Activated CD4-positive, alpha-beta T cell treated with anti-CD3 and anti-CD28 coated beads, Interleukin-2, amount 50 U/mL, for 4 hours (primary cell): ENCODE measurements around the gene RHOXF1.
"Not testable (repeated sequence)": the region's sequence is repeated elsewhere in the genome, so short reads cannot be mapped to it uniquely, and the experiment has no call there.

Experiments
- DNase-seq, 2 experiments: peaks; one replicate each; pipeline ENCODE4 v3.0.0-alpha.2; 2020

Gene RHOXF1, protein sequence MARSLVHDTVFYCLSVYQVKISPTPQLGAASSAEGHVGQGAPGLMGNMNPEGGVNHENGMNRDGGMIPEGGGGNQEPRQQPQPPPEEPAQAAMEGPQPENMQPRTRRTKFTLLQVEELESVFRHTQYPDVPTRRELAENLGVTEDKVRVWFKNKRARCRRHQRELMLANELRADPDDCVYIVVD

DNA sequence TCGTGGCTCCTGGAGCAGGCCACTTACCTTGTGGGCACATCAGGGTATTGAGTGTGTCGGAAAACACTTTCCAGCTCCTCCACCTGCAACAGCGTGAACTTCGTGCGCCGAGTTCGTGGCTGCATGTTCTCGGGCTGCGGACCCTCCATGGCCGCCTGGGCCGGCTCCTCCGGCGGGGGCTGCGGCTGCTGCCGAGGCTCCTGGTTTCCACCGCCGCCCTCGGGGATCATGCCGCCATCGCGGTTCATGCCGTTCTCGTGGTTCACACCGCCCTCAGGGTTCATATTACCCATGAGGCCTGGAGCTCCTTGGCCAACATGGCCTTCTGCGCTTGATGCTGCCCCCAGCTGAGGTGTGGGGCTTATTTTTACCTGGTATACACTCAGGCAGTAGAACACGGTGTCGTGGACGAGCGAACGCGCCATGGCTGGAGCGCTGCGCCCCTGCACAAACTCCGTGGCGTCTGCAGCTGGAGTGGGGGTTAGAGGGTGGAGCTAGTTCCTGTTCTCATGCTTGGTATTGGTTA, at the start of gene RHOXF1:
Gene RHOXF1 (minus strand): TSS at position 476 of the 526 bp plus-strand sequence. CDS start 51 bp downstream, at position 425.
- no peak for DNase-seq

DNA sequence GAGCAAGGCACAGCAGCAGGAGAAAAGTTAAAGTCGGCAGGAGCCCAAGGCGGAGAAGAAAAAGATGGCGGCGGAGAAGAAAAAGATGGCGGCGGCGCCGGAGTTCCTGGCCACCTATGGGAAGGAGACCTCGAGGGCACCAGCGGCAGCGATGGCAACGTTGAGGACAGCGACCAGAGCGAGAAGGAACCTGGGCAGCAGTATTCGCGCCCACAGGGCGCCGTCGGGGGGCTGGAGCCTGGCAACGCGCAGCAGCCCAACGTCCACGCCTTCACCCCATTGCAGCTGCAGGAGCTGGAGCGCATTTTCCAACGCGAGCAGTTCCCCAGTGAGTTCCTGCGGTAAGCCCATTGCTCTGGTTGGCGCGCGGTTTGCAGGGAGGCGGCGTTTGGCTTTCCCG, 43.4 kb upstream of the RHOXF1 start:
- not testable (repeated sequence) for DNase-seq

DNA sequence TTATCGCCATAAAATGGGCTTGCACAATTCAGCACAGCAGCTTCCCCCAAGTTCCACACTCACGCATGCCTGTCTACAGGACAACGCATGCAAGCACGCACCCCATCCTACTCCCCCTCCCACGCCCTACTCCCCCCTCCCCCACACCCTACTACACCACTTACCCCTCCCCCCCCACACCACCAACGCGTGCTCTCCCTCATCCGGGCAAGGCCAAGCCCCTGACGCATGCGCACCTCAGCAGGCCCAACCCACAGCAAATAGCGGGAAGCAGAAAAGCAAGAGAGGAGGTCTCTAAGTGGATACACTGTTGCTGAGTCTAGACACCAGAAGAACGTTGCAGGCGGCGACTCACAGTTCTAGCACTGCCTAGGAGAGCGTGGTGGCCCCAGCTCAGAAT, 42.6 kb upstream of the RHOXF1 start, which contains the start of gene RHOXF2:
Gene RHOXF2 (plus strand): TSS at position 301 of the 400 bp plus-strand sequence. CDS start 138 bp downstream, outside the sequence.
- not testable (repeated sequence) for DNase-seq

DNA sequence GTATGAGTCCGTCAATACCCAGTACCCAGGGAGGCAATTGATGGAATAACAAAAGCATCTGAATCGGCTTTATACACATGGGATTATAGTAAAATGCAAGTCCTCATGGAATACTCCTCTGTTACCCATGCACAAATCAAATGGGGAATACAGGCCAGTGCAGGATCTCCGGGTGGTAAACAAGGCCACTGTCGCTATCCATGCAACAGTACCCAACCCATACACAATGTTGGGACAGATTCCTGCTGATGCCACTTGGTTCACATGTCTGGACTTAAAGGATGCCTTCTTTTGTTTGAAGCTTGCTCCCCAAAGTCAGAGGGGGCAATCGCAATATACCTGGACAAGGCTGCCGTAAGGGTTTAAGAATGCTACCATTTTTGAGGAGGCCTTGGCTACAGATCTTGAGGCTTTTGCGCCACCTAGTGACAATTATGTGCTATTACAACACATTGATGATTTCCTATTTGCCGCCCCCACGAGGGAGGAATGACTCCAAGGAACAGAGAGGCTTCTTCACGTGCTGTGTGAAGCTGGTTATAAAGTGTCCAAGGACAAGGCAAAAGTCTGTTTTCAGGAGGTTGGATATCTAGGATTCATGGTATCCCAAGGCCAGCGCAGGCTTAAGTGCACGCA, 34.5 kb upstream of the RHOXF1 start:
- not testable (repeated sequence) for DNase-seq

DNA sequence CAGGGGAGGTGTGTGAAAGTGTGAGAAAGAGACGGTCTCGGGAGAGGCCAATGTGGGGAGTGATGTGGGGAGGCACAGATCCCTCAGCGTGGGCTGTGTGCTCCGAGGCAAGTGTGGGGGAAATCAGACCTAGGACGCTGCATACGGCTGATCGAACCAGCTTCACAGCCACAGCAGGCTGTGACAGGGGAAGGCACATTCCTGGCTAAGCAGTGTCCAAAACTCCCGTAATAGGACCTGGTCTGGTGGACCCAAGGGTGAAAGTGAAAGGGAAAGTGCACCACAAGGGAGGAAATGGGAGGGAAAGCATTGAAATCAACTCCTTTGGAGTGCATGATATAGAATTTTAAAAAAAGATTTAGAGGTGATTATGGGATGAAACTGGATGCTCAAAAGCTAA, 31.8 kb upstream of the RHOXF1 start:
- no peak for DNase-seq

DNA sequence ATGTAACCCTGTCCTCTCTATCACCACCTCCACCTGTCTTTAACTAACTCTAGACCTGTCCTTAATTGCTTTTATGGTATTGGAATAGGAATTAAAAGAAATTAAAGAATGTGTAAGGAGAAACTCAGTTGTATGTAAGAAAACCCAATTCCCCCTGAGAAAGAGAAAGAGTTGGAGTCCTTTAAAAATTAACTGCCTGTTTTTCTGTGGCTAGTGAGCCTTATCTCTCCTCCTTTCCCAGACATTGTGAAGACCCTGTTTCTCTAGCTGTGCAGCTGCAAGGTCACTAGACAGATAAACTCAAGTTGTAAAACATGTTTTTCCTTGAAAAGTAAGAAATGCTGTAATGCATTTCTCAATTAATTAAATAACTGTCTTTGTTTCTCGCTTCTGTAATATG, 30.6 kb upstream of the RHOXF1 start:
- DNase-seq: not testable (repeated sequence)

DNA sequence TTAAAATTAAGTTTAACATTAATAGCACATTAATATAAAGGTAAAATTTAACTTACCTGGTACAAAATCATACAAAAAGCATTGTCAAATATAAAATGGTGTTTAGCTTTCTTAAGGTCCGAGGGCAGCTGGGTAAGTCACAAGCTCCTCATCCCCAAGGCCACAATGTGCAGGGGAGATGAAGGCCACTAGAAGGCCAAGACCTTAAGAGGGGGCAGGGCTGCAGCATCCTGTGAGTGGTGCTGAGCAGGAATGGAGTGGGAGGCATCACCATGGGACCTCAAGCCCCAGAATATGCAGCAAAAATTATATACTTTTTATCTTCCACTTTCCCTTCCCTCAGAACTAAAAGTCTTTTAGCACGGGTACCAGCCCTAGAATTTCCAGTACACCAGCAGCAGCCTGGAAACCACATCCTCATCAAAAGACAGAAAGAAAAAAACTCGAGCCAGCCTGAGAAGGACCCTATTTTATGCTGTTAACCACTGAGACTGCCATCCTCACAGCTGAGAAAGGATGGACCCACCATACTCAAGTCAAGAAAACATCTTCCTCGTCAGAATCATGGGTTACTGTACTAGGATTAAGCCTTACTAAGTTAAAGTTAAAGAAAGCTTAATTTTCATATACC, 29.7 kb upstream of the RHOXF1 start:
- DNase-seq: no peak

DNA sequence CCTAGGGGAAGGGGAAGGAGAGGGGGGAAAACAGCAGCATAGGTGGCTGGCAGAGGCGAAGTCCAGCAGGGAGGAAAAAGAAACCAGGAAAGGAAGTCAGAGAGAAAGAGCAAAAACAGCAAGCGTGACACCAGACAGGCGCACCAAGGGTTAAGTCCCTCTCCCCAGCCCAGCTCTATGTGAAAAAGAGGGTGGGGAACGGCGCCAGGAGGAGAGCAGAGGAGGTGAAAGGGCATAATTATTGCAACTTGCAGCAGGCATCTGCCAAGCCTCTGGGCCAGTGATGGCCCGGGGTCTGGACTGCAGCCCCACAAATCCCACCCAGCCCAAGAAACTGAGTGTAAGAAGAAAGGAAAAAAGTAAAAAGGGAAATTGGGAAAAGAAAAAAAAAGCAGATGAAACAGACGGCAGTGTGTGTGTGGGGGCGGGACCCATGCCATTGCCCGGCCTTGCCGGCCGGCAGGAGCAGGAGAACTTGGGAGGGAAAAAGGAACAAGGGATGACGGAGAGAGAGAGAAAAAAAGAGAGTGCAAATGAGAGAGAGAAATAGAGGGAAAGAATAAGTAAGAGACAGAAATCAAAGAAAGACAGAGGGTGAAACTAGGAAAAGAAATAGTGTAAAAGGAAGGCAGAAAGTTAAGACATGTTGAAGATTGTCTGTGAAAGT, 28.6 kb upstream of the RHOXF1 start:
- no peak for DNase-seq

DNA sequence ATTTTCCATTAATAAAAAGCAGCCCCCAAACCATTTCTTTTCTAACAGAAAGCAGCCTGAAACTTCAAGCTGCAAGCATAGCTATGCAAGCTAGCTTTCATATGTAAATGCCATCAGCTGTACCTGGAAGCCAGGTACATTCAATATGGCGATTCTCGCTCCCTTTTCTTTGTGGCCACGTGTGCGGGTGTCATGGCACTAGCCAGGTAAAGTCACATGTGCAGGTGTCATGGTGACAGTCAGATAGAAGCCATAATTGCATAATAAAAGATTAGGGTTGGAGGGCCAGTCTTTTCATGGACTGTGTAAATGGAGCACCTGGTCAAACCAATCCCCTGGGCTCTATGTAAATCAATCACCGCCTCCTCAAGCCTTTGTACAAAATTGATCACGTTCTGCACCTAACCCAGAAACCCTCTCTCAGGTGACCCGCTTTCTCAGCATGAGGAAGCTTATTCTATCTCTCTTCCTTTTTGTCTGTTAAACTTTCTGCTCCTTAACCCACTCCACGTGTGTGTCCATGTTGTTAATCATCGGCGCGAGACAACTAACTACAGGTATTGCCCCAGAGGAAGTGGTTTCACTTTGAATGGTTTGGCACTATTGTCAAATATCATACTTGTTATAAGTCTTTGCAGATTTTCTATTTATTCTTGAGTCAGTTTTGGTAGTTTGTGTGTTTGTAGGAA, 24.7 kb upstream of the RHOXF1 start:
- DNase-seq: no peak

DNA sequence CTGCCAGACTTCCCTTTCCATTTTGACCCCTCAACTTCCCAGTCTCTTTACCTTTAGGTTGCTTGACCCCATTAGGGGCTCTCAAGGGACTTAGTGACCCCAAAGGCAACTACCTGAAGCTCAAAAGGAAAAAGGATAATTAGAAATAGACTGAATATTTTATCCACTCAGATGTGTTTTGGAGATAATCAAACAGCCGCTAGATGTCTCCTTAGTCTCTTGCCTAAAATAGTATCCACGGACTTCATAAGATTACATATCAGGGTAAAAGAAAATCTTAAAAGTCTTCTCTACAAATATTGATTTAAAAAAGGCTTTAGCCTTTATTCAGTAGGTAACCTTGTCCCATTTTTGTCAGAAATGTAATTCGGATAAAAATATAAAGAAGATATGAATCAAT, 21.7 kb upstream of the RHOXF1 start:
- no peak for DNase-seq

DNA sequence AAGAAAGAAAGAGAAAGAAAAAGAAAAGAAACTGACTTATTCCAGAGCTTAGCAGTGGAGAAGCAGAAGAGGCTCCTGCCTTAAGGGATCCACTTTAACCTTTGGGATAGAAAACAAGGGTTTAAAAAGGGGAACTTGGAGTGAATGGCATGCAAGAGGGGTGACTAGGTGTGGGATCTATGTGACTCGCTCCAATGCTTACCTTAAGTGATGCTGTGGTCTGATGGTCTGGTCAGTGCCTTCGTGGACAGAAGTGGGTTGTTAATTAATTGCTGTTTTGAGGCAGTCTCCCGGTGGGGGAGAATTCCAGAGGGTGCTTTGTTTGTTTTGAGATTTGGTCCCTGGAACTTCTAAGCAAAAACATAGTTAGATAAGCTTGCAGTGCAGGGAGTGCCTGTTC, 21.1 kb upstream of the RHOXF1 start:
- no peak for DNase-seq

DNA sequence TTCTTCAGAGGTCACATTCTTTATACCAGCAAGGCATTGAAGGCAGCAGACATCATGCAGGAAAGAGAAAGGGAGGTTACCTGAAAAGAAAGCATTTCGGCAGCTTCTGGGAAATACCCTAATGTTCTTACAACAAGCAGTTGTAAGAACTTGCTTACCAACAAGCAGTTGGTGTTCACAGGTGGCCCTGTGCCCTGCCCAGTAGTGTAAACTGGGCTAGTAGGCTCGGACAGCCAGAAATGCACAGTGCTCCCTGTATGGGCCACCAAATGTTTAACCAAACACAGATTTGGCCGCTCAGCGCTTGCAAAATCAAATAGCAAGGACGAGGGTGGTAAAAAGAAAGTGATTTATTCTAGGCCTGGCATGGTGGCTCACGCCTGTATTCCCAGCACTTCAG, 20.4 kb upstream of the RHOXF1 start:
- no peak for DNase-seq

DNA sequence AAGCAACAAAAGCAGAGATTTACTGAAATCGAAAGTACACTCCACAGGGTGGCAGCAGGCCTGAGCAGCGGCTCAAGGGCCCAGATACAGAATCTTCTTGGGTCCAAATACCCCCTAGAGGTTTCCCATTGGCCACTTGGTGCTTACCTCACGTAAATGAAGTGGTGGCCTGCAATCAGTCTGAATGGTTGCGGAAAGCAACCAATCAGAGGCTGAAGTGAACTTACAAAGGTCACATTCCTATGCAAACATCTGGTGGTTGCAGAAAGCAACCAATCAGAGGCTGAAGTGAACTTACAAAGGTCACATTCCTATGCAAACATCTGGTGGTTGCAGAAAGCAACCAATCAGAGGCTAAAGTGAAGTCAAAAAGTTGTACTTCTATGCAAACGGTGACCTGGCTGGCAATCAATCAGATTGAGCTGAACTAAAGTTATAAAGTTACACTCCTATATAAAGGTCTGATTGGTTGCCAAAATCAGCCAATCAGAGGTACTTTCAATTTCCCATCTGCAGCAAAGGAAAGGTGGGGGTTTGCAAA, 12.7 kb upstream of the RHOXF1 start:
- not testable (repeated sequence) for DNase-seq

DNA sequence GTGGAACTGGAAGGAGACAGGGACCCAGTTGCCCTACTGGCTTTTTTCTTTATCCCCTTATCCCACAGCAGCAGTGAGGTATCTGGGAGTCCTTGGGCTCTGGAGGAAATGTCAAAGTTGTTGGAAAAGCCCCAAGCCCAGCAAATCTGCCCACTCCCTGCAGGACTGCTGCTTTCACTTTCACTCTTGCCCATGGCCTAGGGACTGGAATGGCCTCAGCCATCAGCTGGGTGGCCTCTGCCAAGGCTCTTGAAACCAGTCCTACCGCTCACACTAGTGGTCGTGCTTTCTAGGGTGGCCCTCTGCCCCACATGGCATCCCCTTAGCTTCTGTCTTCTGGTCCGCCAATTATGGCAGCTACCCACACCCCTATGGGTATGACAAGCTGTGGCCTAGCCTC, 9.7 kb upstream of the RHOXF1 start:
- DNase-seq: no peak

DNA sequence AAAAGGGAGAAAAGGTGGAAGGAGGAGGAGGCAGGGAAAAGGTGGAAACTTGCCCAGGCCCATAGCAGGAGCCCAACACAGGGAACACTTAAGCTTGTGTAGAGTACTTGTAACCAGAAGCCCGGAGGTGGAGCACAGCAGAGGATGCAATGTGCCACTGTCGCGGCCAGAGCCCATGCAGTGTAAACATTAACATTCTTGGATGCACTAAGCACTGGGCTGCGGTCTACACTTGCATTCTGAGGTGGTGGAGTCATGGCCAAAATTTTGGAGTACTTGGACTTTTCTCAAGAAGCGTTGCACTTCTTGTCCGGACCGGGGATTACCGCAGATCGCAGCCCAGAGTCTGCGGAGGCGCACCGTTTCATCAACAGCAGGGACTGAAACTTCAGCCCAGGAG, 4.5 kb upstream of the RHOXF1 start:
- no peak for DNase-seq

DNA sequence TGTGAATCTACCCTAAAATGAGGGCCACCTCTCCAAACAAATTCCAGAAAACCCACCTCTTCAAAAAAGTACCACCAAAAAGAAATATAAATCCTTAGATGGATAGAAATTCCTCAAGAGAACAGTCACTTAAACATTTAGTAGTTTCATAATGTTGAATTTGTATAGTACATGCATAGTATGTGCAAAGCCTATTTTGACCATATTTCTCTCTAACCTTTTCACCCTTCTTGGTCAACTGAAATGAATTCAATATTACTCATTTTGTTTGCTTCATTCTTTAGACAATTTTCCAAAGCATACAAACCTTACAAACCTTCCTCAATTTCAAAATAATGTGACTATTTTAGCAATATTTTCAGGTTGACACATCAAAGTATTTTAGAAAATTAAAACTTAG, 4.1 kb downstream of the RHOXF1 start:
- DNase-seq: no peak

DNA sequence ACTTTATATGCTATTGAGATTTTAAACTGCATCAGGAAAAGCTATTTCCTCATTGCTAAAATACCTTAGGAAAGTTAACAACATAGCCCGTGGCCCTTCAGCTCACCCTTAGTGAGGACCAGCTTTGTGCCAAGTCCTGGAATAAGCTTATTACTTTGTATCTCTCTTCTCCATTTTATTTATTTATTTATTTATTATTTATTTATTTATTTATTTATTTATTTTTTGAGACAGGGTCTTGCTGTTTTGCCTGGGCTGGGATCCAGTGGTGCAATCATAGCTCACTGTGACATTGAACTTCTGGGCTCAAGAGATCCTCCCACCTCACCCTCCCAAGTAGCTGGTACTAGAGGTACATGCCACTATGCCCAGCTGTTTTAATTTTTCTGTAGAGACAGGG, 6.3 kb downstream of the RHOXF1 start:
- no peak for DNase-seq

DNA sequence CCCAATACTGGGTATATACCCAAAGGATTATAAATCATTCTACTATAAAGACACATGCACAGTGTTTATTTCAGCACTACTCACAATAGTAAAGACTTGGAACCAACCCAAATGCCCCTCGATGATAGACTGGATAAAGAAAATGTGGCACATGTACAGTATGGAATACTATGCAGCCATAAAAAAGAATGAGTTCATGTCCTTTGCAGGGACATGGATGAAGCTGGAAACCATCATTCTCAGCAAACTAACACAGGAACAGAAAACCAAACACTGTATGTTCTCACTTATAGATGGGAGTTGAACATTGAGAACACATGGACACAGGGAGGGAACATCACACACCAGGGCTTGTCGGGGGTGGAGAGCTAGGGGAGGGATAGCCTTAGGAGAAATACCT, 11.0 kb downstream of the RHOXF1 start:
- DNase-seq: not testable (repeated sequence)

DNA sequence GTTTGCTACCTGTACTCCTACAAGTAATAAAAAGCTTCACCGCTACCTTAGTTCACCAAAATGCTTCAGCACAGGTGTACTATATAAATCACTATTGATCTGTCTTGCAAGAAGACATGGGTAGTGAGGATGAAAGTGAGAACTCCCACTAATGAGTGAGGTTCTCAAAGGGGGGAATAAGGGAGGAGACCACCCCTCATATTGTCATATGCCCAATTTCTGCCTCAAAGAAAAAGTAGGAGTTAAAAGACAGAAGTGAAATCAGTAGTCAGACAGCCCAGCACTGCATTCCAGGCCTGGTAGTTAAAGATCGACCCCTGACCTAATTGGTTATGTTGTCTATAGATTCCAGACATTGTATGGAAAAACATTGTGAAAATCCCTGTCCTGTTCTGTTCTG, 14.7 kb downstream of the RHOXF1 start:
- DNase-seq: not testable (repeated sequence)

DNA sequence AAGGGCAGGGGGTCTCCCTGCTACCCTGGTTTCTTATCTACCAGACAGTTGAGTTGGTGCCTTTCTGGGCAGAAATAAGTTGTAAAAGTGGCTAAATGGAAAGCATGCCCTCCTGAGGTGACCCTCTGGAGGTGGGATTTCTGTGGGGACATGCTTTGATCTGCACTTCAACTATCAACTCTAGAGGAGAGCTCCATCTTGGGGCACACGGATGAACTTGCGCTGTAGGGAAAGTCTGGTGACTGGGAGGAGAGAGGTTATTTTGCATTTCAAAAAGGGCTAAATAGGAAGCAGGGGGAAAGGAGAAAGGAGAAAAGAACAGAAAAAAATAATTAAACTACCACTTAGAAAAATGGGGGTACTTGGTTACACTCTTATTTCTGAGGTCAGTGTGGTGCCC, 25.5 kb downstream of the RHOXF1 start:
- DNase-seq: no peak

DNA sequence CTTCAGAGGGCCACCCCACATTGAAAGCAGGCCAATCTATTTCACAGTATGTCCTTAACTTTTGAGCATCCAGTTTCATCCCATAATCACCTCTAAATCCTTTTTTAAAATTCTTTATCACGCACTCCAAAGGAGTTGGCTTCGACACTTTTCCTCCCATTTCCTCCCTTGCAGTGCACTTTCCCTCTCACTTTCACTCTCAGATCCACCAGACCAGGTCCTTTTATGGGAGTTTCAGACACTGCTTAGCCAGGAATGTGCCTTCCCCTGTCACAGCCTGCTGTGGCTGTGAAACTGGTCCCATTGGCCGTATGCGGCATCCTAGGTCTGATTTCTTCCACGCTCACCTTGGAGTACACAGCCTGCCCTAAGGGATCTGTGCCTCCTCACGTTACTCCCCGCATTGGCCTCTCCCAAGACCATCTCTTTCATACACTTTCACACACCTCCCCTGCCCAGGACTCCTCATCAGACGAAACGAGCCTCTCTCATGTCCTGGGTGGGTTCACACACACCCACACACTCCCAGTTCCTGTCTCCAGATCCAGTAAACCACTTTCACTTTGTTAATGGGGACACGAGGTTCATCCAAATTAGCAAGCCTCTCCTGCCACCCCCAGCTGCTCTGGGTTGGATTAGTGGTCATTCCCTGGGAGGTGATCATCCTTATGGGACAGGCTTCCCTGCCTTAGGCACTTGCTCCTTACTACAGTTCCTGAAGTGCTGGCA, 28.3 kb downstream of the RHOXF1 start:
- no peak for DNase-seq
